Caco-2 (cell line): ENCODE results near the gene CACNA2D1. TPM values are rescaled to one million over a fixed set of nuclear protein-coding genes. Genes with fewer than 3 reads are reported as not detected.

Experiments used
- BruUV-seq: library from RNA; stranded (reverse); fragments of 400-500 nt; replicated peaks from 2 replicates; lab custom pipeline; 2021; lab: Mats Ljungman, UMichigan
- CTCF ChIA-PET: fragments of 300-600 bp; sonication (Branson Sonifier 250); formaldehyde crosslinking; loops from one replicate; lab custom pipeline; 2022; ENCODE audit warnings: antibody characterized with exemption; lab: Charles Lee
- POLR2A ChIA-PET: fragments of 300-600 bp; sonication (Branson Sonifier 250); formaldehyde crosslinking; loops from one replicate; lab custom pipeline; 2022; ENCODE audit warnings: antibody characterized with exemption; lab: Charles Lee
- DNase-seq, 2 experiments: peaks; one replicate each; pipeline versions ENCODE4 v3.0.0 to v3.0.0-alpha.2; 2020 to 2022
- H3K27me3 ChIP-seq: replicated peaks from 2 replicates; pipeline ENCODE4 v1.6.0; 2011; ENCODE audit warnings: low read length; ENCODE audit not compliant: control insufficient read depth, insufficient read depth
- H3K36me3 ChIP-seq: 2 replicates; pipeline ENCODE4 v1.5.1; 2011; ENCODE audit warnings: low read length; ENCODE audit not compliant: control insufficient read depth, insufficient read depth
- H3K4me1 ChIP-seq: fragments of 250-450 bp; sonication (Bioruptor Pico); 2 replicates; pipeline ENCODE4 v1.5.1; 2020; ENCODE audit warnings: mild to moderate bottlenecking
- H3K4me3 ChIP-seq: 2 replicates; pipeline ENCODE4 v1.5.1; 2011; ENCODE audit warnings: low read depth, mild to moderate bottlenecking, control low read depth, low read length
- H3K9me3 ChIP-seq: fragments of 250-450 bp; sonication (Bioruptor Pico); 2 replicates; pipeline ENCODE4 v1.5.1; 2020; ENCODE audit warnings: mild to moderate bottlenecking, moderate library complexity
- H3K27ac Mint-ChIP-seq: one replicate; pipeline ENCODE4 v1.8.0; 2022; ENCODE audit warnings: mixed read lengths; ENCODE audit not compliant: unreplicated experiment
- H3K27me3 Mint-ChIP-seq: one replicate; pipeline ENCODE4 v1.8.0; 2022; ENCODE audit warnings: mixed read lengths; ENCODE audit not compliant: insufficient read depth, unreplicated experiment
- H3K36me3 Mint-ChIP-seq: one replicate; pipeline ENCODE4 v1.8.0; 2022; ENCODE audit warnings: mild to moderate bottlenecking, mixed read lengths; ENCODE audit not compliant: insufficient read depth, unreplicated experiment
- H3K4me1 Mint-ChIP-seq: one replicate; pipeline ENCODE4 v1.8.0; 2022; ENCODE audit warnings: low read depth, mixed read lengths; ENCODE audit not compliant: unreplicated experiment
- H3K4me3 Mint-ChIP-seq: one replicate; pipeline ENCODE4 v1.8.0; 2022; ENCODE audit warnings: mild to moderate bottlenecking, moderate library complexity, mixed read lengths; ENCODE audit not compliant: unreplicated experiment
- H3K9me3 Mint-ChIP-seq: one replicate; pipeline ENCODE4 v1.8.0; 2022; ENCODE audit warnings: mixed read lengths; ENCODE audit not compliant: unreplicated experiment
- intact Hi-C: fragments of 100-400 bp; cut with micrococcal nuclease; formaldehyde crosslinking; loops from one replicate; pipeline ENCODE4 v1.10.0; 2022; ENCODE audit not compliant: unreplicated experiment
- total RNA-seq: library from RNA; stranded (reverse); gene quantifications from 2 replicates; pipeline ENCODE4 v1.2.3, GENCODE V29; 2022
- TF ChIP-seq, protein P1 (sequence below), 2 experiments: fragments of 200-600 bp in 1 of 2; IDR thresholded peaks; 1 replicate in 1 of 2; 2 replicates in 1 of 2; pipeline versions ENCODE4 v1.5.1 to v1.8.0; 2011 to 2022; ENCODE audit warnings: antibody characterized with exemption in 1 of 2, control low read depth in 1 of 2, inconsistent platforms in 1 of 2, low read depth in 1 of 2, low read length in 1 of 2, mild to moderate bottlenecking in 1 of 2, moderate library complexity in 1 of 2; ENCODE audit not compliant: insufficient read depth in 1 of 2, severe bottlenecking in 1 of 2, unreplicated experiment in 1 of 2

Gene CACNA2D1
- total RNA-seq, 1 experiment from 2014 or later, result not detected

DNA sequence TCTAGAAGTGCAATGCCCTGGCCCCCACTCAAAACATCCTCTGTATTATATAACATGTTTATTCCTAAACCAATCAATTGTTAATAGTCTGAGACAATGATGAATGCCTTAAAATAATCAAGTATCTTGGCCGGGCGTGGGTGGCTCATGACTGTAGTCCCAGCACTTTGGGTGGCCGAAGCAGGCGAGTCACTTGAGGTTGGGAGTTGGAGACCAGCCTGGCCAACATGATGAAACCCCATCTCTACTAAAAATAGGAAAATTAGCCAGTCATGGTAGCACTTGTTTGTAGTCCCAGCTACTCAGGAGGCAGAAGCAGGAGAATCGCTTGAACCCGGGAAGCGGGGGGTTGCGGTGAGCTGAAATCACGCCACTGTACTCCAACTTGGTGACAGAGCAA lies 29.4 kb upstream of the CACNA2D1 start:
- no peaks in the 10 kb centered on the region for H3K4me1 Mint-ChIP-seq
- no peak overlapping the region for H3K27ac Mint-ChIP-seq
- Histone ChIP-seq H3K36me3 (no peaks in the 10 kb centered on the region), H3K9me3 (no peaks in the 10 kb centered on the region), H3K4me3 (no peak overlapping the region), H3K4me1 (no peaks in the 10 kb centered on the region), H3K27me3 (no peaks in the 10 kb centered on the region)
- TF ChIP-seq, protein P1, sequence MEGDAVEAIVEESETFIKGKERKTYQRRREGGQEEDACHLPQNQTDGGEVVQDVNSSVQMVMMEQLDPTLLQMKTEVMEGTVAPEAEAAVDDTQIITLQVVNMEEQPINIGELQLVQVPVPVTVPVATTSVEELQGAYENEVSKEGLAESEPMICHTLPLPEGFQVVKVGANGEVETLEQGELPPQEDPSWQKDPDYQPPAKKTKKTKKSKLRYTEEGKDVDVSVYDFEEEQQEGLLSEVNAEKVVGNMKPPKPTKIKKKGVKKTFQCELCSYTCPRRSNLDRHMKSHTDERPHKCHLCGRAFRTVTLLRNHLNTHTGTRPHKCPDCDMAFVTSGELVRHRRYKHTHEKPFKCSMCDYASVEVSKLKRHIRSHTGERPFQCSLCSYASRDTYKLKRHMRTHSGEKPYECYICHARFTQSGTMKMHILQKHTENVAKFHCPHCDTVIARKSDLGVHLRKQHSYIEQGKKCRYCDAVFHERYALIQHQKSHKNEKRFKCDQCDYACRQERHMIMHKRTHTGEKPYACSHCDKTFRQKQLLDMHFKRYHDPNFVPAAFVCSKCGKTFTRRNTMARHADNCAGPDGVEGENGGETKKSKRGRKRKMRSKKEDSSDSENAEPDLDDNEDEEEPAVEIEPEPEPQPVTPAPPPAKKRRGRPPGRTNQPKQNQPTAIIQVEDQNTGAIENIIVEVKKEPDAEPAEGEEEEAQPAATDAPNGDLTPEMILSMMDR (IDR thresholded peaks at IDR 0.05; ENCODE audit: insufficient read depth in 1 of 2, low read depth in 1 of 2, low read length in 1 of 2, severe bottlenecking in 1 of 2, unreplicated experiment in 1 of 2), result no peak
- intact Hi-C loops, result no loop called here
- BruUV-seq, result no TSS peak
- CTCF ChIA-PET, result no interaction called here
- no peak overlapping the region for H3K4me3 Mint-ChIP-seq
- no peak for DNase-seq
- H3K36me3 Mint-ChIP-seq, result no peaks in the 10 kb centered on the region
- H3K9me3 Mint-ChIP-seq, result no peaks in the 10 kb centered on the region
- H3K27me3 Mint-ChIP-seq, result peaks cover 10% of the 10 kb centered on the region
- POLR2A ChIA-PET, result no interaction called here

DNA sequence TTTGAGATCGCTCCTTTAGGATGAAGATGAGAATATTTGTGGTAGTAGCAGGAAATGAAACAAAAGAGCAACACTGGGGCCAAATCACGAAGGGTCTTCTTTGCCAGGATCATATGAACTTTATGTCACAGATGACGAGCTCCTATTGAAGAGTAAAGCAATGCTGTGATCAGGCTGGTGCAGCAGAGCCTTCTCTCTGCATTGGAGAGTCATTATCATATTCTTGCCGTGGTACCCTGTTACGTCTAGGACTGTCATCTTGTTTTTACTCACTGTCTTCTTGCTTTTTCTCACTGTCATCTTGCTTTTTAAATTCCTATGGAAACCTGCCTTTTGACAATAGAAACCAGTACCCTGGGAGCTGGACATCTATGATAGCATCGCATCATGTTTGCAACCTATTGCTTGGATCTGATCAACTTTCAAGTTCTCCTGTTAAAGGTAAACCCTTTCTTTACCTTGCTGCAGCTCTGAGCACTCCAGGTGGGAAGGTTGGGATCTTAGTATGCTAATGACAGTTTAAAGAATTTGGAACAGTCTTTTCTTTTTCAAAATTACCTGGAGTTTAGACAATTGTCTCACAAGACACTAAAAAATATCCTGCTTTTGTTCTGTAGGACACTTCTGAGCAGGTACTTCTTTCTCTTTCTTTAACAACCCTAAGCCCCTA lies 27.9 kb upstream of the CACNA2D1 start:
- intact Hi-C loops, result no loop called here
- Mint-ChIP-seq H3K4me3 (no peak overlapping the region), H3K9me3 (no peaks in the 10 kb centered on the region), H3K36me3 (no peaks in the 10 kb centered on the region), H3K27ac (no peak overlapping the region), H3K4me1 (no peaks in the 10 kb centered on the region), H3K27me3 (peaks cover 12% of the 10 kb centered on the region)
- Histone ChIP-seq H3K9me3 (no peaks in the 10 kb centered on the region), H3K4me3 (no peak overlapping the region), H3K36me3 (no peaks in the 10 kb centered on the region), H3K4me1 (no peaks in the 10 kb centered on the region), H3K27me3 (no peaks in the 10 kb centered on the region)
- POLR2A ChIA-PET, result no interaction called here
- no peak for DNase-seq
- no TSS peak for BruUV-seq
- CTCF ChIA-PET, result no interaction called here
- TF ChIP-seq, protein P1 (IDR thresholded peaks at IDR 0.05; ENCODE audit: insufficient read depth in 1 of 2, low read depth in 1 of 2, low read length in 1 of 2, severe bottlenecking in 1 of 2, unreplicated experiment in 1 of 2), result no peak

DNA sequence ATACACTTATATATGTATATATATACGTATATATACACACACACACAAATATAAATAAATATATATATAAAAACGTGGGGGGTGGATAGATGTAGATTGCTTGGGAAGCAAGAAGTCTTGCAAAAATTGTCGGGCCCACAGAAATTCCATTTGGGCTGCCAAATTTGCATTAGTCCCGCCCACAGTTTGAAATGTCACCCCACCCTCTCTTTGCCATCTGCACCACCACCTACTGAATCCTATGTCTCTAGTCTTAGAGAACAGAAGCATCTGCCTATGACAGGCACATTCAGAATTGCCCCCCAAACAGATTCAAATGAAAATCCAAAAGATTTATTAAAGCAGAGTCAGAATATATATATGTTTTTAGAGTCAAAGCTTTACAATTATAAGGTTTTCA lies 25.6 kb upstream of the CACNA2D1 start:
- H3K27me3 Mint-ChIP-seq, result peaks cover 12% of the 10 kb centered on the region
- no peak for DNase-seq
- no TSS peak for BruUV-seq
- no peaks in the 10 kb centered on the region for H3K36me3 ChIP-seq
- CTCF ChIA-PET, result no interaction called here
- no peak overlapping the region for H3K4me3 ChIP-seq
- no peaks in the 10 kb centered on the region for H3K36me3 Mint-ChIP-seq
- H3K4me1 ChIP-seq, result no peaks in the 10 kb centered on the region
- no peak overlapping the region for H3K27ac Mint-ChIP-seq
- no peaks in the 10 kb centered on the region for H3K9me3 ChIP-seq
- H3K4me1 Mint-ChIP-seq, result no peaks in the 10 kb centered on the region
- intact Hi-C loops, result no loop called here
- POLR2A ChIA-PET, result no interaction called here
- H3K4me3 Mint-ChIP-seq, result no peak overlapping the region
- TF ChIP-seq, protein P1 (IDR thresholded peaks at IDR 0.05; ENCODE audit: insufficient read depth in 1 of 2, low read depth in 1 of 2, low read length in 1 of 2, severe bottlenecking in 1 of 2, unreplicated experiment in 1 of 2), result no peak
- peaks cover 10% of the 10 kb centered on the region for H3K9me3 Mint-ChIP-seq
- no peaks in the 10 kb centered on the region for H3K27me3 ChIP-seq
